NCI-H146 (cell line): ENCODE measurements around the gene KMT2C.

Experiments used
- DNase-seq: peaks from one replicate; lab custom pipeline; 2025; lab: John Stamatoyannopoulos, UW

Gene KMT2C

GRCh38 chr7:152137476-152138025 is 298.3 kb downstream of the KMT2C start:
- peak; percentile 29 for DNase-seq

DNA sequence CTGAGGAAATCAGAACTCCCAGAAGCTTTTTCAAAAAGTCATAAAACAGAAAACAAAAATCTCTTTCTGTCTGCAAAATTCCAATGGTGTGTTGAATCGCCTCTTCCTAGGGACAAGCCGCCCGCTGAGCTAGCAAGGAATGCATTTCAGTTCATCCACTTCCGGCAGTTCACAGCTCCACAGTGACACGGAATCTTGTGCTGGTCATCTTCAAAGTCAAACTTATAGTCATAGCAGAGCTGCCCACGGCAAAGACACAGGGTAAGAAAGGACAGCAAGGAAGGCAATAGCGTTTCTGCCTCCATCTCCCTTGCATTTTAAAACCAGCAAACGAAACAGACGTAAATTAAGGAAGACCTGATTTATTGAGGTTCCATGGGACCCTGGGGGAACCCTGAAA is 299.1 kb downstream of the KMT2C start:
- no peak for DNase-seq

DNA sequence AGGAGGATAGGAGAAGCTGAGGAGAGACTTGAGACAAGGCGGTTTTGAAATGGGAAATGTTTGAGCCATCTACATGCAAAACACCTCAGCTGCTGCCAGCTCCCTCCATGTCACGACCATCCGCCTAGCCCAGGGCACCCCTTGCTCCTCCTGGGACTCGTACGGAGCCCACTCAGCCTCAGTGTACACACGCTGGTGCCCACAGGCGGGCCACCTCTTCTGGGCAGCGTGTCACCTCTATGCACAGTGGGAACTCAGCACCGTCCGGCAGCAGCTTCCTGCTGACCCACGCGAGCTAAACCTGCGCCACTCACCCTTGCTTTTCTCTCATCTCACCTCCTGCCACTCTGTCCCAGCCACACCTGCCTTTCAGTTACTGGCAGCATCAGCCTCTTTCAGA is 302.0 kb downstream of the KMT2C start:
- DNase-seq, result no peak

- no peak for DNase-seq
These were observed 303.0 kb downstream of the KMT2C start for GRCh38 chr7:152132812-152133211.

DNA sequence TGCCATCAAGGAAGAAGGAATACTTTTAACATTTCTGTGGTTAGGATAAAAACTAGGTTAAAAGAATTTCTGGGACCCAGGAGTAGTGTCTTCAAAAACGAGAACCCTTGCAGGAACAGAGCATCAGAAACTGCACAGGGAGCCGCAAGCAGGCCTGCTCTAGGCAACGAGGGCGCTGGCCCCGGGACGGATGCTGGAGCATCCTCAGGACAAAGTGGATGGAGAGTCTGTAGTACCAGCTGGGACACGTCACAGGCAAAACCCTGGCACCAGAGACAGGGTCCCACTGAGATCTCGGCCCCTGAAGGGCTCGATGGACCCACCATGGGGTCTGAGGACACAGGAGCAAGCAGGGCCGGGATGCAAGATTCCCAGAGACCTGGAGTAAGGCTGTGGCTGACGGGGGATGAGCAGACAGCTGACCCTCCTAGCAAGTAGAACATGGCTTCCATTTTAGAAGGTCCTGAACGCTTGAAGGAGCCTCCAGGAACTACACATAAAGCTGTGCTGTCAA is 303.8 kb downstream of the KMT2C start:
- DNase-seq, result no peak

DNA sequence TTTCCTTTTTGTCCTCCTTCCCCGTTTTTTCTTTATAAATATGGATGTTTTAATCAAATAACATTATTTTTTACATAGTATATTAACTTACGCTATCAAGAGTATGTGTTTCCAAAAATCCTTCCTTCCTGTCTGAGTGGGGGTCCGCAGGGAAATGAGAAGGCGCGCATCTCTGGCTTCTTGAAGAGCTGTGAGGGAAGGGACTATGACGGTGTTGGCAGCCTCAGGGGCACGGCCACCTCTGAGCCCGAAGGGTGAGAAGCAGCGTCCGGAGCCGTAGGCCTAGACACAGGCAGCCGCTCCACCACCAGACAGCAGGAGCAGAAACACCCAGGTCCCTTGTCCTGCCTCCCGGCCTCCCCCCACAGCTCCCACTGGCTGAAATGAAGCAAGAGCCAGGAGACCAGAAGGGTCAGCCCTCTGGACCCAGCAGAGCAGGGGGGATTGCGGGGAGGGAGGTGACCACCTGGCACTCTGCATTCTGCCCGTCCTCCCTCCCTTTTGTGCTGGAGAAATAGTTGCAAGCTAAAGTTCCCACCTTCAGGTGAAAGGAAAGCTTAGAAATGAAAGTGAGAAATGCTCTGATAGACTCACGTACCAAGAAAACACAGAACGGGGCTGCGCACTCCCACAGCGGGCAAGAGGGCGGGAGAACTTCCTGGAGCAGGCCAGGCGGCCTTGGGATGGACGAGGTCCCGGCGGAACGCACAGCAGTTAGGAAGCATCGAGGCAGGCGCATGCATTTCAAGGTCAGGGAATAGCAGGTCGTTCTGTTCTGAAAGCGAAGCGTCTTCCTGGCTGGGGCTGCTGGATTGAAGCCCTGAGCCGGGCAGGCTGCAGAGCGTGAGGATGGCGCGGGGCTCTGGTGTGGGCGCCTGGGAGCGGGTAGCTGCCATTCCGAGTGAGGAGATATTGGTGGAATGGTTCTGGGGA is 304.9 kb downstream of the KMT2C start:
- DNase-seq, result no peak

GRCh38 chr7:152129682-152130081 is 306.1 kb downstream of the KMT2C start:
- DNase-seq, result no peak

- DNase-seq, result no peak
These were observed 306.9 kb downstream of the KMT2C start for GRCh38 chr7:152128741-152129461.

GRCh38 chr7:152128252-152128651 is 307.6 kb downstream of the KMT2C start:
- no peak for DNase-seq

DNA sequence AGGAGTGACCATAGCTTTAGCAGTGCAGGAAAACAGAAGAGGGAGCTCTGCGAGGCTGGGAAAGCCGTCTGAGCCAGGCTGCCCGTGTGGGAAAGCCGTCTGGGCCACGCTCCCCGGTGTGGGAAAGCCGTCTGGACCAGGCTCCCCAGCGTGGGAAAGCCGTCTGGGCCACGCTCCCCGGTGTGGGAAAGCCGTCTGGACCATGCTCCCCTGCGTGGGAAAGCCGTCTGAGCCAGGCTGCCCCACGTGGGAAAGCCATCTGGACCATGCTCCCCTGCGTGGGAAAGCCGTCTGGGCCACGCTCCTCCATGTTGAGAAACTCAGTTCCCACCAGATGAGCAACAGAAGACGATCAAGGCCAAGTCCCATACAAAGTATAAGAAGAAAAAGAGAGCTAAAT is 308.6 kb downstream of the KMT2C start:
- DNase-seq, result no peak

DNA sequence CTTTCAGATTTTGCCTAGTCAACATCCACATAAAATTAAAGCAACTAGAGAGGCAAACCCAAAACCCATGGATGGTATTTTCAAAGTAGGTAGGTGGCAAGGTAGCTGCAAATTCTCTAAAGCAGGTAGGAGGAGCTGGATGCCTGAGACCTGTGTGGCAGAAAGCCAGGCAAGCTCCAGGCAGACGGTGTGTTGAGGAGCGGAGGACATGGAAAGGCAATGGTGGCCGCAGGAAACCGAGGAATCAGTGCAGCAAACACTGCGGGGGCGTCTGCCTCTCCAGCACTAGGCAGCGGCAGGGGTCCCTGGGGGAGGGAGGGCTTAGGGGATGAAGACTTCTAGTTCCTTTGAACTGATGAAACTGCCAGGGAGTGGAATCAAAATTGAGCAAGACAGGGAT is 309.1 kb downstream of the KMT2C start:
- no peak for DNase-seq

DNA sequence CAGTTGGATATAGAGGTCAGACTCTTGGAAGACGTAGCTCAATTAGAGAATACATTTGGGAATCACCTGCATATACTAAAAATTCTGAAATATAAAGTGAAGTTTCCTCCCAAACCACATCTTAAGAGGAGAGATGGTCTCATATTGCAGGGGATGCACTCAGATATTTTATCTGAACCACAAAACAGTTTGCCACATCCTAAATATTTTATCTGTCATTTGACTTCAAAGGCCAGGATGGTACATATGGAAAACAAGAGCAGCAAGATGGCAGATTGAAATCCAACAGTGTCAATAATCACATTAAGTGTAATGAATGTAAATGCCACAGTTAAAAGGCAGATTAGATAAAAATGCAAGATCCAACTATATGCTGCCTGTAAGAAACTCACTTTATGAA is 313.3 kb downstream of the KMT2C start:
- DNase-seq, result no peak

DNA sequence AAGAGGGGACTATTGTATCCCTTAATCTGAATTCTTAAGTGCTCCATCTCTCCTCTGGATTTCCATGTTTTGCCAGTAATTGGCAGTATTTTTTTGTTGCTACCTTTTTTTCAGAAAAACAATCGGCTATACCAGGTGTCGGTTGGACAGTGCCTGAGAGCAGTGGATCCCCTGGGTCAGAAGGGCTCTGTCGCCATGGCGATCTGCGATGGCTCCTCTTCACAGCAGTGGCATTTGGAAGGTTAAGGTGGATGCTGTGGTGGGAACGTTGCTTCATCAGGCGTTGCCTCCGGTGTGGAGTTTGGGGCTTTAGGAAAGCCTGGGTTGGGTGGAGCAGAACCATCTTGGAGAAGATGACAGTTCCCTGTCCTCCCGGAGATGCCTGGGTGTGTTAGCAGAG is 314.4 kb downstream of the KMT2C start:
- no peak for DNase-seq

GRCh38 chr7:152120776-152121175 is 315.0 kb downstream of the KMT2C start:
- no peak for DNase-seq

DNA sequence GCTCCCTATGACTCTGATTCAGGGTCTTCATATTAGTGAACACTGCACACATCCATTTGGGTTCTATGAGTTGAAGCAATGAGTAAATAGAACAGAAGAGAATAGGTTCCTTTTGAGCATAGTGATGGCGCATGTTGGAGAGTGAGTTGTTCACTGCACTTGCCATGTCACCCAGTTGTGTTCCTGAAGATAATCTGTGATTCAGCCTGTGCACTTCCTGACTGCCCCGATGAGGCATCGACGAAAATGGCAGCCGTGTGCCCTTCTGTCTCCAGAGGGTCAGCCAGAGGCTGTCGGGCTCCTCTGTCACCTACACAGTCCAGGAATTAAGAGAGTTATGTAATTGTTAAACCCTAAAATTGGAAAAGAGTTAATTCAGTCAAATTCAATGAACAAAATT is 315.6 kb downstream of the KMT2C start:
- DNase-seq, result no peak

DNA sequence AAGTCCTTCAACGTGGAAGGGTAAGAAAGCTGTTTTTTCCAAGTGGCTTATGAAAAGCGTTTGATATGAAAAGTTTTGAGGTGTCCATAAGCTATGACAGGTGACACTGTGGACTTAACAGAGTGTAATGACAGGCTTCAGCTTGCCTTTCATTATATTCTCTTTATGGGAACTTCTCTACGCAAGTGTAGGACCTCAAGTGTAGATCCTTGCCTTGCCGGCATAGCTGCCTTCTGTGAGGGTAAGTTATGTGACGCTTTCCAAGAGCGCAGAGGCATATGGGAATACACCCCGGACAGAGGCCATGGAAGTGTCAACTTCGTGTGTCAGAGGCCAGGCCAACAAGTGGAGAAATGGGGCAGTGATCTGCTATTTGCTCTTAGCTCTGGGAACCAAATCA is 318.4 kb downstream of the KMT2C start:
- DNase-seq, result no peak

DNA sequence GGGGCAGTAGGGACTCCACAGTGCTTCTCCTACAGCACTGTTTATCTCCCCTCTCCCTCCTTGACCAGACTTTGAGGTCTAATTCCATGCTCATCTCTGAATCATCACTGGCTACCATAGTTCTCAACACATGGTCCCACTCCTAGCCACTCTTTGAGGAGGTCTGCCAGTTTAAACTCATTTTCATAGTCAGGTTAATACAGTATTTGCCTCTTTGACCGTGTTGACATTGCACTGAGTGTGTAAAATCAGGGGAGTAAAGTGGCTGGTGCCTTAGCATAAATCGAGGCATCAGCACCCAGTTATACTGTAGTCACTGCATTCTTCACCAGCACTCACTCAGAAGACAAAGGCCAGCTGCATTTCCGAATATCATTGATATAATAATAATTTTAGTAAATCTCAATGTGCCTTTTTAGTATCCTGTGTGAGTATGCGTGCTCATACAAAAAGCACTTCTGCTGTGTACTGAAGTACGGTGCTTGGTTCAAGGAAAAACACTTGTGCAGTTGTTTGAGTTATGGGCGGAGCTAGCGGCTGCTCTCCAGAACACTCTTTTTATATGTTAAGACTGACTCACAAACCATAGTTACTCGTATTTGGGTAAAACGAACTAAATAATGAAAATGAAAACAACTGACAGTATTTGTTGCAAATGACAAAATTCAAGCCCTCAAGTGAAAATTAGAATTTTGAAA is 320.6 kb downstream of the KMT2C start:
- DNase-seq, result no peak

DNA sequence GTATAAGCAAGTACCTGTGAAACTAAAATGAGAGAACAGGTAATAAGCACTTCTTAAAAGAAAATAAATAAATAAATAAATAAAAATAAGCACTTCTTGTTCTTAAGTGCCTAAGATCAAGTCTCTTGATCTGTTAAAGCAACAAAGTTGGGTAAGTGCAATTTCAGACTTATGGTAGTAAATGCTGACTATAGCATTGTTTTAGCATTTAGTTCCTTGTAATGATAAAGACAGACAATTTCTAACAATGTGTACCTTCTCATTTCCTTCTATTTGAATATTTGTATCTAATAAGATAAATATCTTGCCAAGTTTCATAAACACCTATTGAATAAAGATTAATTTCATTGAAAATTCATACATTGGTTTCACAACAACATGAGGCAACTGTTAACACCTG is 323.0 kb downstream of the KMT2C start:
- DNase-seq, result no peak

DNA sequence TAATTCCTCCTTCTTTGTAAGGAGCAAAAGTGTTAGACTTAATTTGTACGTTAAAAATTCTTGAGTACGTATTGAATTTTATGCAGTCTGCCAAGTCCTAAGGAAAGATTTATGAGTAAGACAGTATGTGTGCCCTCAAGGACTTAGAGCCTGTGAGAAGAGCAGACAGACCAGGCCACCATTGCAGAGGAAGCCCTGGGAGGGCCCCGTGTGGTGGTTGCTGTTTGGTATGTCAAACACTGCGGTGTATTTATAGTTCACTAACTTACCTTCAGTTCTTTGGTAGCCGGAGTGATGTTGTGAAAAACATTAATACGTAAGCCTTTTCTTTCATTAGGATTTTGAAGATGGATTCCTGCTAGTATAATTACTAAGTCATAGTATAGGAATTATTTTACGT is 327.4 kb downstream of the KMT2C start:
- no peak for DNase-seq

DNA sequence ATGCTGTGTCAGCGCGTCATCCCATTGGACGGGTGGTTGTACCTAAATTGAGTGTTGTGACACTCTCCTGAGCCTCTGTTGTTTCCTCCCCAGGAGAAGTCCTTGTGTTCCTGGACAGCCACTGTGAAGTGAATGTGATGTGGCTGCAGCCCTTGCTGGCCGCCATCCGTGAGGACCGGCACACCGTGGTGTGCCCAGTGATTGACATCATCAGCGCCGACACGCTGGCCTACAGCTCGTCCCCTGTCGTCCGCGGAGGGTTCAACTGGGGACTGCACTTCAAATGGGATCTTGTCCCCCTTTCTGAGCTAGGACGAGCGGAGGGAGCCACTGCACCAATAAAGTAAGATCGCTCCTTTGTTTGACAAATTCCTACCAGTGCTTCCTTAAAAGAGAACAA is 327.9 kb downstream of the KMT2C start:
- DNase-seq, result no peak

DNA sequence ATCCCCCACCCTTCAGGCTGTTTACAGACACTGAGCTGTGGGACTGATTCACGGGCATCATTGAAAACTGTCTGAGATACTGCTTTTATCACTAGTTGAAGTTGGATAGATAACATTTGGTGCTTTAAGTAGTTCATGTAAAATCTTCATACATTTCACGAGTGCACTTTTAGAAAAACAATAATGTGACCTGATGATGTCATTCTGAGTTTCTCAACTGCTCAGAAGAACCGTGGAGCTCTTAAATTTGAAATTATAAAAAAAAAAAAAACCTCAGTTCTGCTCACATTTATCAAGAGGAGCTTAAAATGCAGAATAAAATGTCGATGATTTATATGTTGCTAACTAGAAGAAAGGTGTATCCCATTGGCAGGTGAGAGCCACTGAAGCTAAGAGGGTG is 328.8 kb downstream of the KMT2C start:
- no peak for DNase-seq

- no peak for DNase-seq
These were observed 330.6 kb downstream of the KMT2C start for GRCh38 chr7:152105205-152105604.
